HG03139 (cell line): ENCODE results near the gene SBF2.
"Not testable (repeated sequence)": the region's sequence is repeated elsewhere in the genome, so short reads cannot be mapped to it uniquely, and the experiment has no call there.

Experiments
- ATAC-seq: cut with Tn5 transposase; IDR thresholded peaks from one replicate; pipeline ENCODE4 v1.9.1; 2021; ENCODE audit not compliant: unreplicated experiment

The SBF2 gene

GRCh38 chr11:9758637-9759518 lies 535.1 kb downstream of the SBF2 start:
- ATAC-seq: peak; percentile 31

GRCh38 chr11:9757809-9758636 lies 536.0 kb downstream of the SBF2 start:
- peak; percentile 49 for ATAC-seq

GRCh38 chr11:9756878-9757277 lies 537.1 kb downstream of the SBF2 start:
- no peak for ATAC-seq

GRCh38 chr11:9756461-9756860 lies 537.6 kb downstream of the SBF2 start:
- no peak for ATAC-seq

GRCh38 chr11:9755561-9756185 lies 538.3 kb downstream of the SBF2 start:
- no peak for ATAC-seq

- ATAC-seq: no peak
Observed at GRCh38 chr11:9754010-9754471, 540.0 kb downstream of the SBF2 start.

GRCh38 chr11:9753021-9753420 lies 541.0 kb downstream of the SBF2 start:
- ATAC-seq: no peak

GRCh38 chr11:9752091-9752490 lies 541.9 kb downstream of the SBF2 start:
- no peak for ATAC-seq

GRCh38 chr11:9750551-9750950 lies 543.5 kb downstream of the SBF2 start:
- no peak for ATAC-seq

- ATAC-seq: peak; percentile 56
Observed at GRCh38 chr11:9748361-9748970, 545.6 kb downstream of the SBF2 start.

GRCh38 chr11:9747828-9748227 lies 546.2 kb downstream of the SBF2 start:
- no peak for ATAC-seq

- ATAC-seq: no peak
Observed at GRCh38 chr11:9747229-9747628, 546.8 kb downstream of the SBF2 start.

GRCh38 chr11:9745411-9746211 lies 548.4 kb downstream of the SBF2 start:
- ATAC-seq: no peak

GRCh38 chr11:9743512-9743911 lies 550.5 kb downstream of the SBF2 start:
- ATAC-seq: not testable (repeated sequence)

GRCh38 chr11:9741260-9741659 lies 552.8 kb downstream of the SBF2 start:
- ATAC-seq: no peak

- ATAC-seq: no peak
Observed at GRCh38 chr11:9740202-9740883, 553.7 kb downstream of the SBF2 start.

GRCh38 chr11:9739123-9739900 lies 554.7 kb downstream of the SBF2 start:
- ATAC-seq: no peak

GRCh38 chr11:9738707-9739106 lies 555.3 kb downstream of the SBF2 start:
- no peak for ATAC-seq

GRCh38 chr11:9738116-9738515 lies 555.9 kb downstream of the SBF2 start:
- ATAC-seq: no peak
